Brain pericyte (primary cell): ENCODE data around the gene PLXNB2.
"Not testable (repeated sequence)": the region's sequence is repeated elsewhere in the genome, so short reads cannot be mapped to it uniquely, and the experiment has no call there.

Source experiments
- DNase-seq: peaks from one replicate; pipeline ENCODE4 v3.0.0-alpha.2; 2012; ENCODE audit warnings: low read depth, low spot score

The PLXNB2 gene

DNA sequence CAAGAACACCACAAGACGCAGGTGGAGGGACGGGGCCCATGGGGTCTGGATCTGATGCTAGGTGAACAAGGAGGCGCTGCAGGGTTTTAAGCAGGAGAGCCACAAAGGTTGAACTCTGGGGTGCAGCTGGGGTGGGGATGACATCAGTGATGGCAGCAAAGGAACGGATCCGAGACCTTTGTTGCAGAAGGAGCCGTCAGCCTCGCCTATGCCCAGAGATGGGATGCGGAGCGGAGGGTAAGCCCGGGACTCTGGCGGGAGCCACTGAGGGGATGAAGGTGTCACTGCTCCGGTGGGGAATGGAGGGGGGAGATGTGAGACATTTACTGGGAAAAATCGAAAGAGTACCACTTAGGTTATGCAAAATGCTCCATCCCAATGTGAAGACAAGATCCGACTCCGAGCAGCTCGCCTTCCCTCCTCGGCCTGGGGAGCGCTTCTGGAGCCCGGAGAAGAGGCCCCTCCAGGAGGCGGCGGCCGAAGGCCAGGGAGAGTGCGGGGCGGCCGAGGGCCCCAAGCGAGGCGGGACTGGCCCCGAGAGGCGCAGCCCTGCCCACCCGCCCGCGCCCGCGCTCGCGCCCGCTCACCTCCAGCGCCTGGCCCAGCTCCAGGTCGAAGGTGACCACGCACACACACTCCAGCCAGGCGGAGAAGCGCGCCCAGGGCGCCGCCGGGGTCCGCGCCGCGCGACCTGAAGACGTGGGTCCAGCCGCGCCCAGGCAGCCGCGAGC, 18.9 kb upstream of the PLXNB2 start:
- DNase-seq = no peak

DNA sequence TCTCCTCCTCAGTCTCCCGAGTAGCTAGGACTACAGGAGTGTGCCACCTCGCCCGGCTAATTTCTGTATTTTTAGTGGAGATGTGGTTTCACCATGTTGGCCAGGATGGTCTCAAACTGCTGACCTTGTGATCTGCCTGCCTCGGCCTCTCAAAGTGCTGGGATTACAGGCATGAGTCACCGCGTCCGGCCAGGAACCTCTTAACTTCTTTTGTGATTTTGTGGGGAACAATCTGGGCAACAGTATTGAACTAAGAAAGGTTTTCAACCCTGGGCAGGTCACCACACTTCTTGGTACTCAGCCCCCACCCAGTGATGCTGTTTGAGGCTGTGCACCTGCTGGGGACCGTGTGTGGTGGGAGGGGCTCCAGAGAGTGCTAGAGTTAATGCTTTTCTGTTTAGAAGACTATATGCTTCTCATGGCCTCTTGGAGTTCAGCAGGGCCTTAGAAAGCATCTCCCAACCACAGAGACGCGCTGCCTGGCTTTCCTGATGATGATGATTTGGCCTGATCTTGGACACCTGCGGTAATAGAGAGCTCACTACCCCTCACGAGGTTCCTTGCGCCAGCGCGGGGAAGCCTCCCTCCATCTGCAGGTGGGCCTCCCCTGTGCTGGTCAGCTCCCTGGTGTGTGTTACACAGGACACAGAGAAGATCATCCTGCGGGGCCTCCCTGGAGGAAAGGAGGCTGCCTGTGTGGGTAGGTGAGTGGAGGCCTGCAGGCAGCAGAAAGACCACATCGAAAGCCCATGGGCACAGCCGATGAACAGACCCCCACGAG, 18.2 kb upstream of the PLXNB2 start:
- no peak for DNase-seq

DNA sequence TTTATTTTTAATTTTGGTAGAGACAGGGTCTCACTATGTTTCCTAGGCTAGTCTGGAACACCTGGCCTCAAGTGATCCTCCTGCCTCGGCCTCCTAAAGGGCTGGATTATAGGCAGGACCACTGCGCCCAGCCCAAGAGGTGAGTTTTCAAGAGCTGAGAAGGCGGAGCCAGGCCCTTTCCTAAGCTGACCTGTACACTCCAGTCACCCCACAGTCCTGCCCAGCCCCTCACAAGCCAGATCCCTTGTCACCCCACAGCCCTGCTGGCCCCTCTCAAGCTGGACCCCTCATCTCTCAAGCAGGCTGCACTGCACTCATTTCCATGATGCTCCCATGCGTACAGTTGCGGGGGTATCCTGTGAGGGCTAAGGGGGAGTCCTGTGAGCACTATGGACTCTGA, 16.5 kb upstream of the PLXNB2 start:
- DNase-seq = no peak

DNA sequence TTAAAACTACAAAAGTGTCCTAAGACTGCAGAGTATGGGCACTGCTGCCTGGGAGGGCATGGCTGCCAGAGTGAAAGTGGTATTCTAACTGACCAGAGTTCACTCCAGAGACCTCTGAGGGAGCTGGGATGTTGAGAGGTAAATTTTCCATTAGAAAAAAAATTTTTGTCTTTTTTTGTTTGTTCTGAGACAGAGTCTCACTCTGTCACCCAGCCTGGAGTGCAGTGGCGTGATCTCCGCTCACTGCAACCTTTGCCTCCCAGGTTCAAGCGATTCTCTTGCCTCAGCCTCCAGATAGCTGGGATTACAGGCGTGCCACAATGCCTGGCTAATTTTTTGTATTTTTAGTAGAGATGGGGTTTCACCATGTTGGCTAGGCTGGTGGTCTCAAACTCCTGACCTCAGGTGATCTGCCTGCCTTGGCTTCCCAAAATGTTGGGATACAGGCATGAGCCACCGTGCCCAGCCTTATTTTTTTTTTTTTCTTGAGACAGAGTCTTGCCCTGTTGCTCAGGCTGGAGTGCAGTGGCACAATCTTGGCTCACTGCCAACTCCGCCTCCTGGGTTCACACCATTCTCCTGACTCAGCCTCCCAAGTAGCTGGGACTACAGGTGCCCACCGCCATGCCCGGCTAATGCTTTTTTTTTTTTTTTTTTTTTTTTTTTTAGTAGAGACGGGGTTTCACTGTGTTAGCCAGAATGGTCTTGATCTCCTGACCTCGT, 15.1 kb upstream of the PLXNB2 start:
- DNase-seq = not testable (repeated sequence)

DNA sequence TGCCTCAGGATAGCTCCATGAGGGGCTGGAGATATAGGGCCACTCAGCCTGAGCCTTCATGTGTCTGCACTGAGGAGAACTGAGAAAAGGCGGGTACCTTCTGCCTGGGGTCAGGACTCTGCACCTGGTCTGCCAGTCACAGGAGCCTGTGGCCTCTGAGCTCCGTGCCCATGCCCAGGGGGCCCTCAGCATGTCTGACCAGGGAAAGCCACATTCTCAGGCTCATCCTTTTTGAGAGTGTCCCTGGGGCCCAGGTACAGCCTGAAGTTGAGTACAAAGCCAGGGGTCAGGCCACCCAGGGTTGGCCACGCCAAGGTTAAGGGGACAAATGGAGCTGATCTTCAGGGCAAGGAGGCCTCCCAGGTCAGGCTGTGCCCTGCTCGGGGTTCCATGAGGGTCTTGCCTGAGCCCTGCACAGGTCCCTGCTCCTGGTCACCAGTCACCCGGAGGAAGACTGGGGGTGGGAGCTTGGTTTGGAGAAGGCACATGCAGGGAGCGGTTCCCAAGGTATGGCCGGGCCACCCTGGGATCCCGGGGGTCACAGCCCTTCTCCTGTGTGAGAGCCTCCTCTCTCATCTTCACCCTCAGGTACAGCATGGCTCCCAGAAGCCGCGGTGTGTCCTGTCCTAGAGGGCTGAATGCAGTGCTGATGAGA, 13.4 kb upstream of the PLXNB2 start:
- no peak for DNase-seq

DNA sequence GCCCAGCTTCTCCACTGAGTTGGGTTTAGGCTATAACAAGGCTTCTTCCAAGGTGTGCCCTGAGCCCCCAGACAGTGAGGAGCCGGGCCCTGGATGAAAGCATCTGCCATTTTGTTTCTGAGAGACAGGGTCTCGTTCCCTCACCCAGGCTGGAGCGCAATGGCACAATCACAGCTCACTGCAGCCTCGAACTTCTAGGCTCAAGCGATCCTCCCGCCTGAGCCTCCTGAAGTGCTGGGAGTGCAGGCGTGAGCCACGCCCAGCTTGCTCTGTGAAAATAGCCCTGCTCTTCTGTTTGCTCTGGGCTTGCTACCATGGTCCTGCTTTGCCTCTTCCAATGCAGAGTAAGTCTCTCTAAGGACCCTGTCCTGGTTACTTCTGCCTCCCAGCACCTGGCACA, 12.7 kb upstream of the PLXNB2 start:
- no peak for DNase-seq

DNA sequence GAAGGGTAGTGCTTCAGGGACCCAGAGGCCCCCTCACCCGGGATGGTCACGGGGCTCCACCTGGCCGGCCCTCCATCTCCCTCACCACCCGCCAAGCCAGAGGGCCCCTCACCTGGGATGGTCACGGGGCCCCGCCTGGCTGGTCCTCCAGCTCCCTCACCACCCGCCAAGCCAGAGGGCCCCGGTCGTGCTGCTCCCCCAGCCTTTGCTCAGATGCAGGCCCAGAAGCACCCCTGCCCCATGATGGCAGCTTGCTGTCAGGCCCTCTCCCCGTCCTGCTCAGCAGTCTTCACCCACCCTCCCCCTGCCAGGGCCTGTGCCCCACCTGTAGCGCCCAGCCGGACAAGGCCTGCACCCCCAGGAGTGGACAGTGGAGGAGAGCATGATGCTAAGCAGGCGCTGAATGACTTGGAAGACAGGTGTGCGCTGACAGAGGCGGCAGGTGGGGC, 12.1 kb upstream of the PLXNB2 start:
- no peak for DNase-seq

DNA sequence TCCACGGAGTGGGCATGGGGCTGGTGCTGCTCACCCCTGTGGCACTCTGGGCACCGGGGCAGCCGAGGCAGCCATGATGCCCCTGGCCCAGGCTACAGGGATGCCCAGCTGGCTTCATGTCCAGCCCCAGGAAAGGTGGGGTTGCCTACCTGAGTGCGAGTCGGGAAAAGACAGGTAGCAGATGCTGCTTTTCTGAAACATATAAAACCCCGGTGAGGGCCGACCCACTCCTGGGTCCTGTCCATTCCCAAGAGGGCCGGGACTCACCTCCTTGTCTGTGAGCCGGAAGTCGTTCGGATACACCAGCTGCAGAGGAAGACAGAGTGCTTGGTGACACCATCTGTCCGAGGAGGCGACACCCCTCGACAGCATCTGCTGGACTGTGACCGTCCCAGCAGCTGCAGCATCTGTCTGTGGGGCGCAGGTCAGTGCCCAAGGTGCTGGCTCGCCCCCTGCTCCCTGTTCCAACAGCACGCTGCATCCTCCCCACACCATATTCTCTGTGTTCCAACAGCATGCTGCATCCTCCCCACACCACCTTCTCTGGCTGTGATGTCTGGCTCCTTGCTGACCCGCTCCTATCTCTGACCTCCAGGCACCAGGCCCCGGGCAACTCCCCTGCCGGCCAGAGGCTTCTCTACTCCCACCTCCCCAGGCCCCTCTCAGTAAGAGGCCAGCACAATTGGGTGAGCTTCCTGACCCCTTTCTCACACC, 11.4 kb upstream of the PLXNB2 start:
- no peak for DNase-seq

DNA sequence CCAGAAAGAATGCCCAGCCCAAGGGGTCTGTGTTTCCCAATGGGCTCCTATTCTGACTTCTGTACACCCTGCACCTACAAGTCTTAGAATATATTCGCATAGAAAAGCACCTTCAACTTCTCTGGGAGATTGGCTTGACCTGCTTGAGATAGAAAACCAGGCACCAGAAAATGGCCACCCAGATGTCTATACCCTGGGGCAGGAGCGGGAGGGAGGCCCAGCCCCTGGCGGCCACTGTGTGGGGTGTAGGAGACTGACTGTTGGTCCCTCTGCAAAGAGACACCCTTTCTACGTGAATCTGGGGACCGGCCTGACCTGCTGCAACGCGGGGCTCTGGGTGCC, 10.9 kb upstream of the PLXNB2 start:
- no peak for DNase-seq

DNA sequence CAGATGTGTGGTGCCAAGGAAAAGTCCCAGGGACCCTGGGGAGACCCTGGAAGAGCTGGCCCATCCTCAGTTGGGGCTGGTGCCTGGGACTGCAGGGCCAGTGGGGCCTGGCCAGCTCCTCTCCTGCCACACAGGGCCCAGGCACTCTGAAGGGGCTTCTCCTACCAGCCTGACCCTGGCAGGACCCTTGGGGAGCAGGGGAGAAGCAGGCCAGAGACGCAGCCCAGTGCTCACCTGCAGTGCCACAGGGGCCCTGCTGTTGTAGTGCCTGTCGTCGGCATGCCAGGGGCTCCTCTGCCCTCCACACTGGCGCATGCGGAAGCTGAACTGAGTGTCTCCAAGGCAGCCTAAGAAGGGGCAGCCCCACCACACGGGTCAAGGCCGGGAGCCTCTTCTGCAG, 10.2 kb upstream of the PLXNB2 start:
- DNase-seq = no peak

DNA sequence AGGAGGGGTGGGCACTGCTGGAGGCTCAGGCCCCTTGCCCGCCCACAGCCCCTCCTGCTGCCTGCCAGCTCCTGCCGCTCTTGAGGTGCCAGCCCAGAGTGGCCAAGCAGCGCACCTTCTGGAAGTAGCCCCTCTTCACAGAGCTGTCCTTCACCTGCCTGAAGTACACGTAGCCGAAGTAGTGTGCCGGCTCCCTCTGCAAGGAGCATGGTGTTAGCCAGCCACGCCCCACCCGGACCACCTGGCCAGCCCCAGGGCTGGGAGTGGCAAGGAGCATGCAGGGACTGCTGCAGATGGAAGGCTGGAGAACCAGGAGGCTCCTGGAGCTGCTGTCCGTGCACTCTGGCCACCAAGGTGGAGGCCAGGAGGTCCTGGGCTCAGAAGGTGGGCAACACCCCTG, 9.7 kb upstream of the PLXNB2 start:
- DNase-seq = no peak

DNA sequence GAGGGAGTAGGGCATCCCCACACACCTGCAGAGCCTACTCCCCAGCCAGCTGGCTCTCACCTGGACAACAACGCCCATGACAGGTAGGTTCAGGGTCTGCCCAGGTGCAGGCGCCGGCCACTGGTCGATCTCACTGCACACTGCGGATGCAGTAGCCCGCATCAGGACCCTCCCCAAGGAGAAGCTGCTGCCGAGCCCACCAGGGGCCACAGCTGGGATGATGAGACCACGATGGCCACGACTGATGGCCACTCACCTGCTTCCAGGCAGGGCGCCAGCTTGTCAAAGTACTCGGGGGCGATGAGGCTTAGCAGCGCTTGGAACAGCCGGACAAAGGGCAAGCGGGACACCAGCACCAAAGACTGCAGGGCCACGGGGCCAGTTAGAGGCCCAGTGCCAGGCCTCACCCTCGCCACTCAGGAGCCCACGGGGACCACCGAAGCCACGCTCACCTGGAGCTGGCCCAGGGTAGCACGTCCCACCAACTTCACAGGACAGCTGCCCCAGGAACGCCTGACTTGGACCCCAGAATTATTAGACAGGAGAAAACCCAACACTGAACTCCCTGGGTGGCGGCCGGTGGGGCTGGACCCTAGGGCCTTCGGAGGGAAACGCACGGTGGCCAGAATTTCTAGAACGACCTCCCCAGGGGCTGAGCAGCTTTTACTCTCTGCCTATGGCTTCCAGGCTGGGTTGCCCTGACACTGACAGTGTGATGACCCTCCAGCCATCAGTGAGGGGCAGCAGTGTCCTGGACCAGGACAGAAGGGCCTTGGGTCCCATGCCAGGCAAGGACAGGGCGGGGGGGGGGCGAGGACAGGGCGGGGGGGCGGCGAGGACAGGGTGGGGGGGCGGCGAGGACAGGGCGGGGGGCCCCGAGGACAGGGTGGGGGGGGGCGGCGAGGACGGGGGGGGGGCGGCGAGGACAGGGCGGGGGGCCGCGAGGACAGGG, 8.9 kb upstream of the PLXNB2 start:
- DNase-seq = no peak

DNA sequence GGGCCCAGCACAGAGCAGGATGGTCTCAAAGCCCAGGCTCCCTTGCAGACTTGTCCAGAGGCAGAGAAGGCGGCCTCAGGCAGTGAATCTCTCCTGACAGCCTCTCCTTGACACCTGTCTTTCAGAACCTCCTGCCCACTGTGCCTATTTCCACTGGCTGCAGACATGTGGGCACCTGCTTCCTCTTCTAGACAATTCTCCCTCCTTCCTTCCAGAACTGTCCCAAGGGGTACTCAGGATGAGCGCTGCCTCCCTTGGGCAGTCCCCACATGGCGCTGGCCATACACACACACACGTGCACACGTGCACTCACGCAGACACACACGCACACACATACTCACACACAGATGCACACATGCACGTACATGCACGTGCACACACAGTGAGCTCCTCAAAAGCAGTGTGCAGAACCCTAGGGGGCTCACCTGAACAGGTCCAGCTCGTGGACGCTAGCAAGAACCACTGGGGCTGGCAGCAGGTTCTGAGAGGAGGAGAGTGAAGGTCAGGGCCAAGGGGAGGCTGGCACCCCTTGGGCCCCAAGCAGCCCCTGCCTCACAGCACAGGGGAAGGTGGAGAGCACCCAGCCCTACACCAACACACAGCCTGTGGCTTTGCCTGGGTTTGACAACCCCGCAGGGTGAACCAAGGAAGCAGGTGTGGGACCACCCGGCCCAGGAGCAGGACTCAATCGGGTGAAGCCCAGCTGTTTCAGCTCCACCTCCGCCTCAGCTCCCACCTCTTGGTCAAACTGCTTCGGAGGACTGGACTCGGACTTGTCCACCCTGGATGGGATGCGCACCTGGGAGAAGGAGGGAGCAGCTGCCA, 8.1 kb upstream of the PLXNB2 start:
- no peak for DNase-seq

DNA sequence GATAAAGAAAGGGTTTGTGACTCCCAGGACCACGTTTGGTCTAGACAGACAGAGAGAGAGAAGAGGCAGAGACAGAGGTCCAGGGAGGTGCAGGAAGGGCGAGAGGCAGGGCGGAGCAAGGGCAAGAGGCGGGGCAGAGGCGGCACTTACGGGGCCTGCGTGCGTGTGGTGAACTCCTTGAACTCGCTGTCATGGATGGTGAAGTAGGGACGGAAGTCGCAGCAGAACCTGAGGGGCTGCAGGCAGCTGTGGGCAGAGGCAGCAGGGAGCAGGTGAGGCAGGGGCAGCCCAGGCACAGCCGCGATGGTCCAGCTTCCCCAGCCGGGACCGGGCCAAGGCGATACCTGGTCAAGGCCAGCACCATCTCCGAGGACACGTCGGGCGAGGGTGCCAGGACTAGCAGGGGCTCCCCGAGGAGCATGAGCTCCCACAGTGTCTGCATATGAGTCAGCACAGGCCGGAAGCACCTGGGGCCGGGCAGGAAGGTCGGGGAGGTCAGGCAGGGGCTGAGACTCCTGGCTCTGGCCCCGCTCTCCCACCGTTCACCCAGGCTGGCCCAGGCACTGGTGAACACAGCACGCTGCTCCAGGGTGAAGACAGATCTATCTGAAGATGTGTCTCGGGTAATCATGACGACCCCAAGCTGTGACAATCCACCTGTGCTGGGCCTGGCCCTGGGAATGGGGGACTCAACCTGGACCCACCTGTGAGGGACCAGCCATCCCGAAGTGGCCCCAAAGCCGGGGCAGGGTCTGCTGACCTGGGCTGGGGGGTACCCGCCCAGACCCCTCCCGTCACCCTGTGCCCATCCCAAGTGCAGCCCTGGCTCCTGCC, 7.2 kb upstream of the PLXNB2 start:
- no peak for DNase-seq

DNA sequence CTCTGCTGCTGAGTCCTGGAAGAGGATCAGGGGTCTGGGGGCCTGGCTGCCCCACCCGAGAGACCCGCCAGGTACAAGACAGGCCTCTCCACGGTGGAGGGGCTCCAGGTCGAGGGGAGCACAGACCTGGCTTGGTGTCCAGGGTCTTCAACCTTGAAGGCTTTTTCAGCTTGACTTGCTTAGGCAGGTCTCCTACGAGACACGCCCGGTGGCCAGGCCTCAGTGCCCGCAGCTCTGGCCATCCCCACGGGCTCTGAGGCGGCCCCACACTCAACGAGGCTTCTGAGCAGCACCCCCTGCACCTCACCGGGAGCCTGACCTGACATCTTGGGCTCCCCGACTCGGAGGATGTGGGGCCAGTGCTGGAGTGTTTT, 6.6 kb upstream of the PLXNB2 start:
- no peak for DNase-seq

DNA sequence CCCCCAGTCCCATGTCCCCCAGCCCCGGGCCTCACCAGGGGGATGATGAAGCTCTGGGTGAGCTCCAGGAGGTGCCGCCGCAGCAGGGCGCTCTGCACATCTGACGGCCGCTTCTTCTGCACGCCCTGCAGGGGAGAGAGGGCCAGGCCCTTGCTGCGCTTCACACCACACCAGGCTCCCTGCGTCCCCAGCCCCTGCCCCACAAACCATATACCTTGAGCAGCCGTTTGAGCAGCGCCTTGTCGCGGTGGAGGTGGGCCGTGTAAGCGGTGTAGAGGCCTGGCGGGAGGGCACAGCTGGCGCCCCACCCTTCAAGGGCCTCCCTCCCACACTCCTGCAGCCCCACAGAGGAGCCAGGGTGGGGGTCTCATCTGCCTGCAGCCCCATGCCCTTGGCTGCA, 6.2 kb upstream of the PLXNB2 start:
- DNase-seq = no peak

DNA sequence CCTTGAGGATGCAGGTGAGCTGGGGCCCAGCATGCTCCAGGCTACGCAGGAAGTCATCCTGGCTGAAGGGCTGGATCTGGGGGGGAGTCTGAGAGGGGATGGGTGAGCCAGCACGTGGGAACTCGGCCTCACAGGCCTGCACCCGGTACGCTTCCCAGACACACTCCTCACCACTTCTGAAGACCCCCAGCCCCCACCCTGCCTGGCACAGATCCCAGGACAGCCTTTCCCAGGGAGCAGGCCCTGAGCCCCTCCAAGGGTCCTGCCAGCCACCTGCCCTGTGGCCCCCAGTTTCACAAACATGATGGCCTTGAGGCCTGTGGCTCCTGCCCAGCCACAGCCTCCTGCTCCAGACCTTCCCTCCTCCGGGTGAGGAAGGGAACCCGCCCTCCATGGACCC, 5.6 kb upstream of the PLXNB2 start:
- DNase-seq = no peak

DNA sequence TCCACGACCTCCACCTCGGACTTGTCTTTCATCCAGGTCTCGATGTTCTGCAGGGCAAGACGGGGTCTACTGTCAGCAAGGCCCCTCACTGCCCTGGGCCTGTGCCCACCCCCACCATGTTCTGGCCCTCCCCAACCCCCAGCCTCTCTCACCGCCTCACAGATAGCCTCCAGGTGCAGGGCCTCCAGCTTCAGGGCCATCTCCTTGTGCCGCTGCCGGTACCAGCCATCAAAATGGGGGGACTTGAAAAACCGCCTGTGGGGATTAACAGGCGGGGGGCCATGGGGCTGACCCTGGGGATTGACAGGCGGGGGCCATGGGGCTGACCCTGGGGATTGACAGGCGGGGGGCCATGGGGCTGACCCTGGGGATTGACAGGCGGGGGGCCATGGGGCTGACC, 4.9 kb upstream of the PLXNB2 start:
- DNase-seq = no peak
